GDM1 (cell line): ENCODE results near the gene SUPT4H1.
A peak's percentile ranks its signal among the peaks of the same experiment; 100 is the strongest.
"Not testable (repeated sequence)": the region's sequence is repeated elsewhere in the genome, so short reads cannot be mapped to it uniquely, and the experiment has no call there.

ENCODE experiments used
- DNase-seq: peaks from one replicate; lab custom pipeline; 2025; lab: John Stamatoyannopoulos, UW

The SUPT4H1 gene

DNA sequence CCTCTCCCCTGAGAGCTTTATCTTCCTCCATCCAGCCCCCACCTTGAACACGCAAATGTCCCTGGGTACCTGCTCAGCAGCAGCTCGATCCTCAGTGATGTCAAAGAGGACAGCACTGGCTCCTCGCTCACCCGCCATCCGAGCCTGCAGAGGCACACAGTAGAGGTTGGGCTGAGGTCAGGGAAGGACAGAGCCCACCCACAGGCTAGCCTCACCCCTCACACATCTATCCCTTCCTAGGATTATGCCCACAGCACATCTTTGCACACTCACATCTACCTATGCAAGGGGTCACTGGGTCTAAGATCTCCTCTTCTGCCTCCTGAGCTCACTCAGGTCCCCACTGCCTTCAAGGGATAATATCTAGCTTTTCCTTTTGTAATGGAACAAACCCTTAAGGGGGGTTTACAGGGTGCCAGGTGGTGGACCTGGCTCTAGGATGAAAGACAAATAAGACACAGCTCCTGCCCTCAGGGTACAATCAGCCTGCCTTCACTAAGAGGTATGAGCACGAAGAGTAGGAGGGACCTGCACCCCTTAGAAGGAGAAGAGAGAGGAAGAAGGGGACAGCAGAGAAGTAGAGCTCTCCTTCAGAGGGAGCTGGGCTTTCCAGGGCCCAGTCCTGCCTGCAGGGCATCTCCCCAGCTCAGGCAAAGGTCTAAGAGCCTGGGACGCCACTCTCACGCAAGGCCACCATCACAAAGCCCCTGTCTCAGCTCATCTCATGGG lies 11.6 kb upstream of the SUPT4H1 start:
- DNase-seq: no peak

- DNase-seq: no peak
Observed at GRCh38 chr17:58362368-58363014, 10.5 kb upstream of the SUPT4H1 start.

DNA sequence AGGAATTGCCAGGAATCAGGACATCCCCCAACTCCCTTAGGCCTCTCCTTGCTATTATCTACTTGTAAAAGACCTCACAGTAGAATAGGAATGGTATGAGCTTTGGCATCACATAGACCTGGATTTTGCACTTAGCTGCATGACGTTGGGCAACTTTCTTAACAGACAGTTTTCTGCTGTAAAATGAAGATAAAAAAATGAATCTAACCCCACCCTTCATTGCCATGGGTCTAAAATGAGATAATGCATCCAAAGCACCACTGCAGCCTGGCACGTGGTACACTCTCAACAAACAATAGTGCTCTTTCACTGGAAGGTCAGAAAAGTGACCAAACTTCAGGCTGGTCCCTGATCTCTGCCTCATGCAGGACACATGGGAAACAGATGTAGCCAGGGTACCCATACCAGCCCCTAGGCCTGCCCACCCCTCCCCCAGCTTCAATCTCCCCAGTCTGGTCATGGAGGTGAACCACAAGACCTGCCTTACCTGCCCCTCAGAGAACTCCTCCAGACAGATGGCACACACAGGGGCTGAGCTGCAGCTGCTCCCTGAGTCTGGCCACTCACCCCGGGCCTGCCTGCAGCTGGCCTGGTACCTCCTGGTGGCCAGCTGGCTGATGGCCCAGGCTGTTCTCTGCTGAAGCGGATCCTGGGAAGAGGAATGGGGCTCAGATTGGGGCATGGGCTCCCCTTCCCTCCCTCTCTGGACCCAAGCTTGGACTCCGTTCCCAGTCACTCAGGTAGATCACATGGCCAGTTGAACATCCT lies 8.5 kb upstream of the SUPT4H1 start:
- no peak for DNase-seq

DNA sequence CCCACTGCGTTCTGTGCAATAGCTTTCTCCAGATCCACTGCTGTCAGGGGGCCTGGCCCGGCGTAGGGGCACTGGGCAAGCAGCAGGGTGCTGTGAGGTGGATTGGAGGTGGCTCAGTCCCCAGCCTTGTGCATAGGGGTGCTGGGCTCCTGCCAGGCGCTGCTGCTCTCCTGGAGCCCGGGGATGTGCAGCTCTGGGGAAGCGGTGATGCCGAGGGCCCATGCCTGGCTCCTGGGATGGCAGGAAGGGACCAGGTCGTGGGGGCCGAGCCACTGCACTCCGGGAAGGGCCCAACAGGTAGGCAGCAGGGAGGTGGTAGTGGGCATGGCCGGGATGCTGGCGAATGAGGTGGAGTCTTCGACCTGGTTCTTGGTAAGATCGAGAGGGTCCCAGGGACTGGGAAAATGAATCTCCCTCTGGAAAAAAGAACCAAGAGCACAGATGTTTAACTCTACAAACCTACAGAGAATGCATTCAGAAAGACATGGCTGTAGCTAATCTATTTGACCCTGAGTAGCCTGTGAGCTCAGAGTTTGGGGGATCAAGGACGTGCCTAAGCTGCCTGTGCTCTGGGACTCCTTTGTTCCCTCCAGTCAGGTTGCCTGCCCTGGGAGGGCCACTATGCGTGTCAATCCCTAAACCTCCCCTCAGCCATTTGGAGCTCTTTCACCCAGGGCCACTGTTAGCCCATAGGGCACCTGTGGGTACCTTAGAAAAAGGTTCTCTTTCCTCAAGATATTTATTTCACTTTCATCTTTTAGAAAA lies 6.6 kb upstream of the SUPT4H1 start:
- no peak for DNase-seq

- no peak for DNase-seq
Observed at GRCh38 chr17:58357312-58358297, 5.6 kb upstream of the SUPT4H1 start.

DNA sequence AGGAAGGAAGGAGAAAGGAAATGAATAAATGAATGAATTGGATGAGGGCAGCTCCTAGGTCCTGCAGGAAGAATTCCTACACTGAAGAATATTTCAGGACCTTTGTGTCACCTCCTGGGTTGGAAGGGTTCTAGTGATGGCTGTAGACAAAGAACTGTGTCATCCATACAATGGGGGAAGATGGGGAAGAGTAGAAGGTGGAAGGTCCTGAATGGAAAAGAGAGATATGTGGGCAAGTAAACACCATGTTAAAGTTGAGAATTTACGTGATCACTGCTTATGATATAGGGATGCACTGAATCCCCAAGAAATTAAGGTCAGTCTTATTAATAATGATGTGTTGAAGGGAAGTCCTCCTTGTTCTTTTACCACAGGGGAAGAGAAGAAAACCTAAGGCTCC lies 4.2 kb upstream of the SUPT4H1 start:
- no peak for DNase-seq

DNA sequence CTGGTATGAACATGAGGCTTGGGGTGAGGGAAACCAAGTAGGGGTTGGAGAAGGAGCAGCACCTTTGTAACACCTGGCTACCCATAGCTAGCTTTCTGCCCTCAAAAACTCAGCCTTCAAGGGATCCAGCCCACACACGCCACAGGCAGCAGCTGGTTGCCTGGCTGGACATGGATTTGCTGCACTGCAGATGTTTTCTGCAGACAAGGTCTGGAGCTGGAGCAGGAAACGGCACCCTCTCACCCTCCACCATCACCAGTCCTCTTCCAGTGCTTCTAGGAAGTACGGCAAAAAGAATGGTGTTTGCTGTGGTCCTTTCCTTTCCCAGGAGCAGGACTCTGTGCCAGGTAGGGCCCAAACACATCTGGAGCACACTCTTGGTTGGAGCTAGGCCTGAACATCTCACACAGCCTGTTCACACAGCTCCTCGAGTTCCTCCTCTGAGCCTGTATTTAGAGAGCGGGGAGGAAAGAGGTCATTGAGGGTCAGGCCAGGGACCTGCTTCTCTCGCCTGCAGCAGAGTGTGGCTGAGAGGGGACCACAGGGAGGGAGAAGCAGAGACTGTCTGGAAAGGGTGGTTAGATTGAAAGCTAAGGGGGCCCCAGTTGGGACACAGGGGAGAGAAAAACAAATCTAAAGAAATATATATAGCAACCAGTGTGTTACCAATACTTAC lies 2.7 kb upstream of the SUPT4H1 start:
- DNase-seq: no peak

GRCh38 chr17:58353389-58353825 lies 1.4 kb upstream of the SUPT4H1 start:
- no peak for DNase-seq

GRCh38 chr17:58352596-58353388 lies 791 bp upstream of the SUPT4H1 start:
- DNase-seq: peak; percentile 49

DNA sequence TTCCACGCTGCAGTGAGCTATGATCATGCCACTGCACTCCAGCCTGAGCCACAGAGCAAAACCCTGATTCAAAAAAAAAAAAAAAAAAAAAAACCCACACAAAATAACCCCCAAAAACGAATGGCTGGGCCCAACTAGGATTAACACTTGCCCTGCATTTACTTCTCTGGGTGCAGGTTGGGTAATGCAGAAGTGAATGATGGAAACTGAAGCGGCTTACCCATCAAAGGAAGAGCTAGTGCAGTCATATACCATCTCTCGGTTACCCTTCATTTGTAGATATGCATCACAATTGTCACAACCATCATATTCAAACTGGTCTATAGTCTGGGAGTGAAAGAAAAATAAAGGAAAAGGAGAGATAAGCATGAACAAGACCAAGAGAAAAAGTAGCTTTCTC lies 819 bp downstream of the SUPT4H1 start:
- DNase-seq: no peak

DNA sequence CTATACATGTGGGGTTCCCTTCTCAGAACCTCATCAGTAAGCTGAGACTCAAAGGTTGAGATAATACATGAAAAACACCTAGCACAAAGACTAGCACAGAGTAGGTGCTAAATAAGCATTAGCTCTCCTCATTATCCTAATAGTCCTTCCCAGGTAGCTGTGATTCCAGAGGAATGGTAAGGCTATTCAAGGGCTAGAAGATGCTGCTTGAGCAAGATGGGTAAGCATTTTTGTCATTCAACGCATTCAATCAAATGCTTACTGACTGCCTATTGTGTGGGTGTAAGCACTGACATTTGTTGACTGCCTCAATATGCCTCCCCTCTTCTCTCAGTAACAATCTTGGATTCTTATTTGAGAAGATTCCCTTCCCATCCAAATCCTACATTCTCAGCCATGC lies 4.0 kb downstream of the SUPT4H1 start:
- DNase-seq: no peak

- DNase-seq: no peak
Observed at GRCh38 chr17:58345500-58345899, 6.5 kb downstream of the SUPT4H1 start.

GRCh38 chr17:58344791-58345157 lies 7.2 kb downstream of the SUPT4H1 start:
- no peak for DNase-seq

DNA sequence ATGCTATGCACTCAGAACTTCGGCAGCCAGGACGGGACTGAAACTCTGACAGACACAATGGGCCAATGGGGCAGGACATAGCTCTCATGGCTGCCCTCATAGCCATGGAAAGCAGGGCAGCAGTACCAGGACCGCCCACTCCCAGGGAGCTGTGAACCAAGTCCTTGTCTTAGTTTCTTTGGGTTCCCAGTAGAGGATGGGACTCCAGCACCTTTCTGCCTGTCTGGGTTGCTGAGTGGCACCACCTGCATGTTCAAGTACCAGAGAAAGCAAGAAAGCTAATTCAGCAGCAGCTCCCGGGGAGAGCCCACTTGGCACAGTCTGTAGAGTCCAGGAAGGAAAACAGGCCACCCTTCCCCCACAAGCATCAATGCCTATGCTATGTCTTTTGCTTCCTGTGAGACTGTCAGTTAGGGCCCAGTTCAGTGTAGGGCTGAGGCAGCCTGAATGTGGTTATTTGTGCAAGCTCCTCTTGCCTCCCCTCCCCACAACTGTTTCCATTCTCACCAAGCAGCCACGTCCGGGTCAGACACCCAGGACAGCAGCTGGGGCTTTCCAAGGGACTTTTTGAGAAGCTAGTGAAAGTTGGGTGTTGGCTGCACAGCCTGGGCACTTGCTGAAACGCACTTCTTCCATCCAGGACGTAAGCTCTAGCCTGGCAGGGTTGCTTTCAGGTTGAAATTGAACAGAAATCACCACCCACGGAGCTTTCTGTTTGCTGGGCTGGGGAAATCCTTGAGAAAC lies 7.8 kb downstream of the SUPT4H1 start:
- DNase-seq: peak; percentile 64

- DNase-seq: no peak
Observed at GRCh38 chr17:58343131-58343530, 8.9 kb downstream of the SUPT4H1 start.

GRCh38 chr17:58341861-58342475 lies 10.0 kb downstream of the SUPT4H1 start:
- DNase-seq: no peak

- DNase-seq: not testable (repeated sequence)
Observed at GRCh38 chr17:58341136-58341860, 10.7 kb downstream of the SUPT4H1 start.

DNA sequence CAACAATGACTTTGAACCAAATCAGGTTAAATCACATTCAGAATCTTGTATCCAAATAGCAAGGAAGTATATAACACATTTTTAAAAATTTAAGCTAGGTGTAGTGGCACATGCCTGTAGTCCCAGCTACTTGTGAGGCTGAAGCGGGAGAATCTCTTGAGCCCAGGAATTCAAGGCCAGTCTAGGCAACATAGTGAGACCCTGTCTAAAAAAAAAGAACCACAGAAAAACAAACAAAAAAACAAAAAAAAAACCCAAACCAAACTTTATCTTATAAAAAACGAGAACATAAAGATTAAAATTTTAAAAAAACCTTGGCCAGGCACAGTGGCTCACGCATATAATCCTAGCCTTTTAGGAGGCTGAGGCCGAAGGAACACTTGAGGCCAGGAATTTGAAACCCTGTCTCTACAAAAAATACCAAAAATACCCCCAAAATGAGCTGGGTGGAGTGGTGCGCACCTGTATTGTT lies 11.6 kb downstream of the SUPT4H1 start:
- DNase-seq: no peak
